T-cell (primary cell): ENCODE measurements around the gene CNTRL. TPM values are rescaled to one million over a fixed set of nuclear protein-coding genes. Genes with fewer than 3 reads are reported as not detected.

ENCODE experiments used
- ATAC-seq, 4 experiments: fragments of 200-7000 bp in 3 of 4; fragments of 150-1000 bp in 1 of 4; cut with Tn5 transposase; replicated peaks in 1 of 4; 1 replicate in 3 of 4; 2 replicates in 1 of 4; pipeline ENCODE4 v1.10.0; 2021; ENCODE audit warnings: moderate library complexity in 3 of 4, mild to moderate bottlenecking in 2 of 4, moderate number of reproducible peaks in 1 of 4
- CTCF ChIA-PET, 2 donors: fragments of 300-600 bp; sonication (Branson Sonifier 250); formaldehyde crosslinking; loops; one replicate each; lab custom pipeline; 2022; ENCODE audit warnings: antibody characterized with exemption in 2 of 2; lab: Charles Lee
- POLR2A ChIA-PET, 2 donors: fragments of 300-600 bp; sonication (Branson Sonifier 250); formaldehyde crosslinking; loops; one replicate each; lab custom pipeline; 2022; ENCODE audit warnings: antibody characterized with exemption in 2 of 2; lab: Charles Lee
- DNase-seq, 35 experiments: peaks; one replicate each; pipeline versions ENCODE4 v3.0.0 to v3.0.0-alpha.2; 2013 to 2023
- H3K27ac ChIP-seq: one replicate; pipeline ENCODE4 v1.5.1; 2013; ENCODE audit warnings: low read length
- H3K27me3 ChIP-seq, 2 experiments: replicated peaks in 1 of 2; 1 replicate in 1 of 2; 2 replicates in 1 of 2; pipeline versions ENCODE4 v1.6.1 to v1.7.0; 2013; ENCODE audit warnings: low read length in 1 of 2, mixed read lengths in 1 of 2; ENCODE audit not compliant: control insufficient read depth in 2 of 2, insufficient read depth in 2 of 2; ENCODE audit errors: extremely low read depth in 1 of 2
- H3K36me3 ChIP-seq, 2 donors: 1 replicate in 1 of 2; 2 replicates in 1 of 2; pipeline versions ENCODE4 v1.6.1 to v1.7.0; 2013; ENCODE audit warnings: low read length in 1 of 2; ENCODE audit not compliant: control insufficient read depth in 2 of 2, insufficient read depth in 1 of 2; ENCODE audit errors: extremely low read depth in 1 of 2
- H3K4me1 ChIP-seq, 2 experiments: 1 replicate in 1 of 2; 2 replicates in 1 of 2; pipeline versions ENCODE4 v1.6.1 to v1.7.0; 2013; ENCODE audit warnings: low read length in 2 of 2, mixed read lengths in 1 of 2; ENCODE audit not compliant: insufficient read depth in 2 of 2, control insufficient read depth in 1 of 2; ENCODE audit errors: extremely low read depth in 1 of 2
- H3K4me3 ChIP-seq, 2 donors: 1 replicate in 1 of 2; 2 replicates in 1 of 2; pipeline versions ENCODE4 v1.5.1 to v1.7.0; 2013; ENCODE audit warnings: mild to moderate bottlenecking in 2 of 2, low read length in 1 of 2, moderate library complexity in 1 of 2; ENCODE audit not compliant: control insufficient read depth in 1 of 2; ENCODE audit errors: extremely low read depth in 1 of 2
- H3K9me3 ChIP-seq: 2 replicates; pipeline ENCODE4 v1.7.0; 2013
- H3K27ac Mint-ChIP-seq, 2 donors: one replicate each; pipeline ENCODE4 v1.8.0; 2020 to 2021; ENCODE audit warnings: mild to moderate bottlenecking in 2 of 2, mixed read lengths in 2 of 2
- H3K27me3 Mint-ChIP-seq, 2 donors: one replicate each; pipeline ENCODE4 v1.8.0; 2021 to 2022; ENCODE audit warnings: mixed read lengths in 2 of 2
- H3K36me3 Mint-ChIP-seq: one replicate; pipeline ENCODE4 v1.8.0; 2021; ENCODE audit warnings: mixed read lengths
- H3K4me1 Mint-ChIP-seq, 3 donors: one replicate each; pipeline ENCODE4 v1.8.0; 2020 to 2022; ENCODE audit warnings: mixed read lengths in 3 of 3, mild to moderate bottlenecking in 1 of 3
- H3K4me3 Mint-ChIP-seq, 3 donors: one replicate each; pipeline ENCODE4 v1.8.0; 2020 to 2022; ENCODE audit warnings: mild to moderate bottlenecking in 3 of 3, mixed read lengths in 3 of 3, moderate library complexity in 3 of 3
- H3K9me3 Mint-ChIP-seq, 3 donors: one replicate each; pipeline ENCODE4 v1.8.0; 2020 to 2022; ENCODE audit warnings: mixed read lengths in 3 of 3
- WGBS: methylation state at CpG from one replicate; pipeline ENCODE4 v1.1.5; 2013; ENCODE audit warnings: missing lambda C conversion rate; ENCODE audit not compliant: insufficient coverage; 5-methylcytosine and 5-hydroxymethylcytosine counted together
- total RNA-seq, 35 experiments: library from RNA in 6 of 35; stranded (reverse) in 6 of 35; fragments of 120-200 nt in 1 of 35; gene quantifications; one replicate each; pipeline versions ENCODE4 v1.2.1 to v1.2.4 and lab custom pipeline; 2013 to 2026

CNTRL gene
- total RNA-seq, 5 donors from 2014 or later (not counting 1 experiment from before 2014, with no cell fraction given), result 84.6 to 101 (median 93.7) TPM

GRCh38 chr9:121153642-121154041 lies 78.9 kb downstream of the CNTRL start:
- peak overlapping the region; percentile 44 to 75 for H3K27ac Mint-ChIP-seq
- no peak for ATAC-seq
- H3K4me3 Mint-ChIP-seq, result no peak overlapping the region
- CTCF ChIA-PET, result interaction anchor here in 1 of 2 donors (1.4 kb wide), 1 partner anchor 32 kb away, joined by 3 read pairs; no protein-coding TSS in a partner anchor
- WGBS, result 100% methylated on average over 1 of the region's 1 CpG
- peaks cover 32 to 37% (median 33%) of the 10 kb centered on the region in 3 donors for H3K4me1 Mint-ChIP-seq
- H3K36me3 Mint-ChIP-seq, result peaks cover 75% of the 10 kb centered on the region
- no peak overlapping the region for H3K4me3 ChIP-seq
- H3K4me1 ChIP-seq, result no peaks in the 10 kb centered on the region
- no peaks in the 10 kb centered on the region for H3K9me3 ChIP-seq
- H3K9me3 Mint-ChIP-seq, result no peaks in the 10 kb centered on the region
- H3K27me3 ChIP-seq, result no peaks in the 10 kb centered on the region
- no peak for DNase-seq
- no peaks in the 10 kb centered on the region for H3K27me3 Mint-ChIP-seq
- peaks cover 23 to 74% of the 10 kb centered on the region in 2 donors for H3K36me3 ChIP-seq
- POLR2A ChIA-PET, result no interaction called here
- no peak overlapping the region for H3K27ac ChIP-seq

- H3K27ac Mint-ChIP-seq, result no peak overlapping the region
- ChIA-PET CTCF (no interaction called here), POLR2A (no interaction called here)
- H3K27me3 Mint-ChIP-seq, result no peaks in the 10 kb centered on the region
- no peaks in the 10 kb centered on the region for H3K9me3 Mint-ChIP-seq
- H3K4me3 Mint-ChIP-seq, result no peak overlapping the region
- ATAC-seq (no peak), DNase-seq (no peak)
- Histone ChIP-seq H3K4me1 (no peaks in the 10 kb centered on the region), H3K4me3 (no peak overlapping the region), H3K27ac (no peak overlapping the region), H3K9me3 (no peaks in the 10 kb centered on the region), H3K27me3 (no peaks in the 10 kb centered on the region), H3K36me3 (peaks cover 23 to 76% of the 10 kb centered on the region in 2 donors)
- peaks cover 76% of the 10 kb centered on the region for H3K36me3 Mint-ChIP-seq
- 80% methylated on average over 1 of the region's 6 CpGs for WGBS
- peaks cover 37 to 44% (median 41%) of the 10 kb centered on the region in 3 donors for H3K4me1 Mint-ChIP-seq
Measured at GRCh38 chr9:121154782-121155181, 80.0 kb downstream of the CNTRL start.

GRCh38 chr9:121156263-121156731 lies 81.5 kb downstream of the CNTRL start:
- Mint-ChIP-seq H3K27me3 (no peaks in the 10 kb centered on the region), H3K9me3 (no peaks in the 10 kb centered on the region), H3K4me3 (no peak overlapping the region), H3K27ac (peak overlapping the region; percentile 86 to 91), H3K4me1 (peaks cover 28 to 43% (median 40%) of the 10 kb centered on the region in 3 donors), H3K36me3 (peaks cover 80% of the 10 kb centered on the region)
- ATAC-seq (peak; percentile 52 to 88 (median 78)), DNase-seq (peak in 1 of 35 experiments; percentile 33)
- no CpG with 5 or more reads among the region's 2 CpGs for WGBS
- Histone ChIP-seq H3K27me3 (no peaks in the 10 kb centered on the region), H3K4me1 (no peaks in the 10 kb centered on the region), H3K27ac (peak overlapping the region; percentile 37), H3K4me3 (no peak overlapping the region), H3K36me3 (peaks cover 18 to 71% of the 10 kb centered on the region in 2 donors), H3K9me3 (no peaks in the 10 kb centered on the region)
- CTCF ChIA-PET, result interaction anchor here in 1 of 2 donors (1.1 to 1.5 kb wide), 3 partner anchors 13 to 35 kb away, joined by 4 to 6 read pairs (median 4); no protein-coding TSS in a partner anchor
- POLR2A ChIA-PET, result no interaction called here

GRCh38 chr9:121157939-121158338 lies 83.2 kb downstream of the CNTRL start:
- H3K27ac Mint-ChIP-seq, result no peak overlapping the region
- 100% methylated on average over 2 of the region's 4 CpGs for WGBS
- peaks cover 75% of the 10 kb centered on the region for H3K36me3 Mint-ChIP-seq
- CTCF ChIA-PET, result interaction anchor here in 1 of 2 donors (1.5 kb wide), 1 partner anchor 28 kb away, joined by 4 read pairs; no protein-coding TSS in a partner anchor
- Histone ChIP-seq H3K36me3 (peaks cover 18 to 69% of the 10 kb centered on the region in 2 donors), H3K4me3 (no peak overlapping the region), H3K9me3 (no peaks in the 10 kb centered on the region), H3K27ac (no peak overlapping the region), H3K27me3 (no peaks in the 10 kb centered on the region), H3K4me1 (no peaks in the 10 kb centered on the region)
- H3K4me1 Mint-ChIP-seq, result peaks cover 17 to 36% (median 30%) of the 10 kb centered on the region in 3 donors
- no peaks in the 10 kb centered on the region for H3K27me3 Mint-ChIP-seq
- no peak overlapping the region for H3K4me3 Mint-ChIP-seq
- no peak for ATAC-seq
- no peak for DNase-seq
- POLR2A ChIA-PET, result no interaction called here
- H3K9me3 Mint-ChIP-seq, result no peaks in the 10 kb centered on the region

GRCh38 chr9:121160025-121160424 lies 85.3 kb downstream of the CNTRL start:
- Mint-ChIP-seq H3K4me1 (peaks cover 8 to 32% (median 24%) of the 10 kb centered on the region in 3 donors), H3K27me3 (no peaks in the 10 kb centered on the region), H3K9me3 (no peaks in the 10 kb centered on the region), H3K27ac (peak overlapping the region; percentile 71 to 80), H3K4me3 (no peak overlapping the region), H3K36me3 (peaks cover 73% of the 10 kb centered on the region)
- peaks cover 12 to 70% of the 10 kb centered on the region in 2 donors for H3K36me3 ChIP-seq
- WGBS, result no CpG with 5 or more reads among the region's 1 CpG
- H3K27ac ChIP-seq, result no peak overlapping the region
- H3K27me3 ChIP-seq, result no peaks in the 10 kb centered on the region
- H3K4me1 ChIP-seq, result no peaks in the 10 kb centered on the region
- CTCF ChIA-PET, result interaction anchor here in 1 of 2 donors (0.6 to 2.0 kb wide), 2 partner anchors 9 to 24 kb away, joined by 3 to 4 read pairs; no protein-coding TSS in a partner anchor
- POLR2A ChIA-PET, result interaction anchor here in 1 of 2 donors (0.7 kb wide), 1 partner anchor 174 kb away, joined by 5 read pairs; no protein-coding TSS in a partner anchor
- DNase-seq (no peak), ATAC-seq (no peak)
- no peak overlapping the region for H3K4me3 ChIP-seq
- H3K9me3 ChIP-seq, result no peaks in the 10 kb centered on the region

GRCh38 chr9:121168052-121168451 lies 93.3 kb downstream of the CNTRL start:
- no peak overlapping the region for H3K4me3 Mint-ChIP-seq
- H3K27ac ChIP-seq, result no peak overlapping the region
- H3K36me3 ChIP-seq, result peaks cover 9 to 85% of the 10 kb centered on the region in 2 donors

More at GRCh38 chr9:121168052-121168451, 93.3 kb downstream of the CNTRL start:
- Histone ChIP-seq H3K4me3 (no peak overlapping the region), H3K27me3 (no peaks in the 10 kb centered on the region), H3K4me1 (peaks cover 8 to 10% of the 10 kb centered on the region in 2 experiments), H3K9me3 (no peaks in the 10 kb centered on the region)
- H3K4me1 Mint-ChIP-seq, result peaks cover 19 to 23% (median 22%) of the 10 kb centered on the region in 3 donors
- WGBS, result 90% methylated on average over 1 of the region's 2 CpGs
- H3K27me3 Mint-ChIP-seq, result no peaks in the 10 kb centered on the region
- H3K36me3 Mint-ChIP-seq, result peaks cover 67% of the 10 kb centered on the region
- peak overlapping the region; percentile 85 to 92 for H3K27ac Mint-ChIP-seq
- no peak for DNase-seq
- H3K9me3 Mint-ChIP-seq, result no peaks in the 10 kb centered on the region
- no peak for ATAC-seq
- ChIA-PET CTCF (no interaction called here), POLR2A (interaction anchor here in 1 of 2 donors (0.6 kb wide), 1 partner anchor 59 kb away, joined by 4 read pairs; no protein-coding TSS in a partner anchor)
